Ishikawa (cell line): ENCODE measurements around the gene APOC3.

Experiments
- CEBPB ChIP-seq: IDR thresholded peaks from 2 replicates; pipeline ENCODE4 v1.6.1; 2012
- CREB1 ChIP-seq: IDR thresholded peaks from 2 replicates; pipeline ENCODE4 v1.6.1; 2012; ENCODE audit warnings: low read depth
- EGR1 ChIP-seq: IDR thresholded peaks from 2 replicates; pipeline ENCODE4 v1.6.1; 2012
- EP300 ChIP-seq: IDR thresholded peaks from 2 replicates; pipeline ENCODE4 v1.6.1; 2012; ENCODE audit warnings: borderline replicate concordance
- FOXM1 ChIP-seq: IDR thresholded peaks from 2 replicates; pipeline ENCODE4 v1.6.1; 2012; ENCODE audit warnings: low read depth, borderline replicate concordance
- MAX ChIP-seq: IDR thresholded peaks from 2 replicates; pipeline ENCODE4 v1.6.1; 2012
- NFIC ChIP-seq: IDR thresholded peaks from 2 replicates; pipeline ENCODE4 v1.6.1; 2012
- RAD21 ChIP-seq: IDR thresholded peaks from 2 replicates; pipeline ENCODE4 v1.6.1; 2012; ENCODE audit warnings: low read depth
- REST ChIP-seq: IDR thresholded peaks from 2 replicates; pipeline ENCODE4 v1.6.1; 2012; ENCODE audit warnings: low read depth, mild to moderate bottlenecking
- TAF1 ChIP-seq: IDR thresholded peaks from 2 replicates; pipeline ENCODE4 v1.6.1; 2012; ENCODE audit warnings: low read depth, mild to moderate bottlenecking
- TCF12 ChIP-seq: IDR thresholded peaks from 2 replicates; pipeline ENCODE4 v1.6.1; 2012; ENCODE audit warnings: low read depth
- TEAD4 ChIP-seq: IDR thresholded peaks from 2 replicates; pipeline ENCODE4 v1.6.1; 2012
- USF1 ChIP-seq: IDR thresholded peaks from 2 replicates; pipeline ENCODE4 v1.6.1; 2012
- YY1 ChIP-seq: IDR thresholded peaks from 2 replicates; pipeline ENCODE4 v1.6.1; 2012; ENCODE audit warnings: low read depth
- ZBTB7A ChIP-seq: IDR thresholded peaks from 2 replicates; pipeline ENCODE4 v1.6.1; 2012; ENCODE audit warnings: low read depth

APOC3 gene

GRCh38 chr11:116797816-116798215, 31.9 kb upstream of the APOC3 start:
- TF ChIP-seq CREB1 (no peak), TEAD4 (no peak), EGR1 (no peak), MAX (no peak), YY1 (no peak)

- TF ChIP-seq FOXM1, result no peak
- no peak for TF ChIP-seq TCF12
- no peak for TF ChIP-seq USF1
- TF ChIP-seq ZBTB7A, result no peak
- no peak for TF ChIP-seq NFIC
- TF ChIP-seq RAD21, result no peak
- TF ChIP-seq TAF1, result no peak
- no peak for TF ChIP-seq EP300
- TF ChIP-seq TEAD4, result no peak
- no peak for TF ChIP-seq EGR1
- no peak for TF ChIP-seq CREB1
- TF ChIP-seq YY1, result no peak
Measured at GRCh38 chr11:116798368-116798767, 31.3 kb upstream of the APOC3 start.

- TF ChIP-seq MAX, result no peak
- TF ChIP-seq TEAD4, result no peak
- TF ChIP-seq REST, result no peak
- TF ChIP-seq CREB1, result no peak
- no peak for TF ChIP-seq USF1
- no peak for TF ChIP-seq EP300
- TF ChIP-seq TAF1, result no peak
- TF ChIP-seq YY1, result no peak
- no peak for TF ChIP-seq ZBTB7A
- no peak for TF ChIP-seq EGR1
- TF ChIP-seq NFIC, result no peak
- TF ChIP-seq CEBPB, result no peak
- TF ChIP-seq RAD21, result no peak
Measured at GRCh38 chr11:116800610-116801009, 29.1 kb upstream of the APOC3 start.

GRCh38 chr11:116804001-116804400, 25.7 kb upstream of the APOC3 start:
- TF ChIP-seq YY1 (no peak), EP300 (no peak), CEBPB (no peak), FOXM1 (no peak), RAD21 (no peak), TCF12 (no peak), MAX (no peak), REST (no peak), USF1 (no peak), NFIC (no peak), CREB1 (no peak), ZBTB7A (no peak), EGR1 (no peak), TAF1 (no peak), TEAD4 (no peak)

- no peak for TF ChIP-seq TEAD4
- TF ChIP-seq CREB1, result no peak
- no peak for TF ChIP-seq NFIC
- TF ChIP-seq USF1, result no peak
- TF ChIP-seq FOXM1, result no peak
- no peak for TF ChIP-seq YY1
- no peak for TF ChIP-seq MAX
- TF ChIP-seq REST, result no peak
- TF ChIP-seq TAF1, result no peak
- no peak for TF ChIP-seq EP300
- no peak for TF ChIP-seq EGR1
- TF ChIP-seq CEBPB, result no peak
- no peak for TF ChIP-seq RAD21
- no peak for TF ChIP-seq TCF12
- no peak for TF ChIP-seq ZBTB7A
Measured at GRCh38 chr11:116807601-116808261, 22.0 kb upstream of the APOC3 start.
